ENCODE data around the gene M1AP. TPM values are rescaled to one million over a fixed set of nuclear protein-coding genes. Genes with fewer than 3 reads are reported as not detected.

Gene M1AP
- polyA plus RNA-seq, 1 donor (not counting 4 experiments of a cell fraction or from before 2014, with no cell fraction given): 0.21 TPM

GRCh38 chr2:74575320-74575719, 72.8 kb downstream of the M1AP start:
- Histone ChIP-seq H3K4me2 (ENCODE audit: control insufficient read depth, extremely low read depth, insufficient read depth, low read depth, low read length) (no peak overlapping the region), H3K9ac (ENCODE audit: control insufficient read depth, extremely low read depth, insufficient read depth, low read length) (no peak overlapping the region)

GRCh38 chr2:74573747-74574562, 74.2 kb downstream of the M1AP start:
- no peaks in the 10 kb centered on the region for H3K36me3 ChIP-seq (ENCODE audit: control insufficient read depth in 2 of 2, extremely low read depth in 1 of 2, insufficient read depth in 2 of 2, low read length in 2 of 2)
- no peaks in the 10 kb centered on the region for H3K27me3 ChIP-seq (ENCODE audit: control insufficient read depth, extremely low read depth, insufficient read depth, low read length)
- H3K4me2 ChIP-seq (ENCODE audit: control insufficient read depth, extremely low read depth, insufficient read depth, low read depth, low read length): peak overlapping the region; percentile 46
- H2AFZ ChIP-seq (ENCODE audit: control insufficient read depth, low read length): peak overlapping the region; percentile 64
- H3K9me3 ChIP-seq (ENCODE audit: control insufficient read depth, low read depth, low read length): no peaks in the 10 kb centered on the region
- H3K27ac ChIP-seq (ENCODE audit: control insufficient read depth, insufficient read depth, low read length): no peak overlapping the region
- no peaks in the 10 kb centered on the region for H3K79me2 ChIP-seq (ENCODE audit: control insufficient read depth, insufficient read depth, low read length)
- no peaks in the 10 kb centered on the region for H3K9me1 ChIP-seq (ENCODE audit: control insufficient read depth, extremely low read depth, insufficient read depth, low read length)
- TF ChIP-seq CTCF (optimal IDR thresholded peaks at IDR 0.05 in 1 of 3, IDR thresholded peaks at IDR 0.05 in 1 of 3, conservative IDR thresholded peaks at IDR 0.05 in 1 of 3; ENCODE audit: extremely low read depth in 1 of 3, insufficient read depth in 2 of 3, low read length in 3 of 3) (no peak), EZH2 (IDR thresholded peaks at IDR 0.05; ENCODE audit: low read length) (no peak)
- DNase-seq (ENCODE audit: low read depth, low spot score) (peak; percentile 50), FAIRE-seq (peak; percentile 73)
- no peak overlapping the region for H3K9ac ChIP-seq (ENCODE audit: control insufficient read depth, extremely low read depth, insufficient read depth, low read length)
- dilution Hi-C loops (cut with MboI; ENCODE audit: extremely low pct_ligation_motif_present, low sequenced_read_pairs): no loop called here
- no peaks in the 10 kb centered on the region for H4K20me1 ChIP-seq (ENCODE audit: control insufficient read depth, extremely low read depth, insufficient read depth, low read length)
- peaks cover 12% of the 10 kb centered on the region for H3K4me1 ChIP-seq (ENCODE audit: control insufficient read depth, extremely low read depth, insufficient read depth, low read length)
- peak overlapping the region in 2 of 3 experiments; percentile 7 to 24 for H3K4me3 ChIP-seq (ENCODE audit: control insufficient read depth in 2 of 3, extremely low read depth in 1 of 3, insufficient read depth in 2 of 3, low read depth in 1 of 3, low read length in 3 of 3)

More at GRCh38 chr2:74575320-74575719, 72.8 kb downstream of the M1AP start:
- Histone ChIP-seq H3K4me1 (ENCODE audit: control insufficient read depth, extremely low read depth, insufficient read depth, low read length) (peaks cover 12% of the 10 kb centered on the region), H3K36me3 (ENCODE audit: control insufficient read depth in 2 of 2, extremely low read depth in 1 of 2, insufficient read depth in 2 of 2, low read length in 2 of 2) (no peaks in the 10 kb centered on the region), H3K4me3 (ENCODE audit: control insufficient read depth in 2 of 3, extremely low read depth in 1 of 3, insufficient read depth in 2 of 3, low read depth in 1 of 3, low read length in 3 of 3) (no peak overlapping the region), H3K27me3 (ENCODE audit: control insufficient read depth, extremely low read depth, insufficient read depth, low read length) (no peaks in the 10 kb centered on the region), H3K9me3 (ENCODE audit: control insufficient read depth, low read depth, low read length) (no peaks in the 10 kb centered on the region), H4K20me1 (ENCODE audit: control insufficient read depth, extremely low read depth, insufficient read depth, low read length) (no peaks in the 10 kb centered on the region), H3K27ac (ENCODE audit: control insufficient read depth, insufficient read depth, low read length) (no peak overlapping the region), H3K9me1 (ENCODE audit: control insufficient read depth, extremely low read depth, insufficient read depth, low read length) (no peaks in the 10 kb centered on the region), H2AFZ (ENCODE audit: control insufficient read depth, low read length) (no peak overlapping the region), H3K79me2 (ENCODE audit: control insufficient read depth, insufficient read depth, low read length) (no peaks in the 10 kb centered on the region)
- FAIRE-seq (no peak), DNase-seq (ENCODE audit: low read depth, low spot score) (no peak)
- no peak for TF ChIP-seq CTCF (optimal IDR thresholded peaks at IDR 0.05 in 1 of 3, IDR thresholded peaks at IDR 0.05 in 1 of 3, conservative IDR thresholded peaks at IDR 0.05 in 1 of 3; ENCODE audit: extremely low read depth in 1 of 3, insufficient read depth in 2 of 3, low read length in 3 of 3)
- TF ChIP-seq EZH2 (IDR thresholded peaks at IDR 0.05; ENCODE audit: low read length): no peak
- dilution Hi-C loops (cut with MboI; ENCODE audit: extremely low pct_ligation_motif_present, low sequenced_read_pairs): no loop called here
